SU-DHL-6 (cell line): ENCODE measurements around the gene GPRIN3.

Experiments
- CTCF ChIP-seq: fragments of 200-600 bp; sonication (generic); IDR thresholded peaks from one replicate; pipeline ENCODE4 v1.5.1; 2017; ENCODE audit warnings: antibody characterized with exemption, mild to moderate bottlenecking, low read length, moderate library complexity; ENCODE audit not compliant: insufficient read depth, poor library complexity, severe bottlenecking
- EZH2phosphoT487 ChIP-seq: fragments of 200-600 bp; sonication (generic), shearing (Covaris generic); conservative IDR thresholded peaks from 2 replicates; pipeline ENCODE4 v1.6.1; 2018; ENCODE audit warnings: mild to moderate bottlenecking, antibody characterized with exemption, low read length, moderate library complexity, mixed read lengths

GRCh38 chr4:89347363-89348025 is 39.9 kb upstream of the GPRIN3 start:
- no peak for TF ChIP-seq CTCF
- no peak for TF ChIP-seq EZH2phosphoT487
